HL-60 (cell line): ENCODE results near the gene LRFN4.

Experiments
- TF ChIP-seq, protein P1 (sequence below): IDR thresholded peaks from 2 replicates; pipeline ENCODE4 v1.6.1; 2012; ENCODE audit warnings: low read depth; ENCODE audit not compliant: insufficient replicate concordance
- TF ChIP-seq, protein P2 (sequence below): IDR thresholded peaks from one replicate; pipeline ENCODE4 v1.5.1; 2011; ENCODE audit warnings: low read length, control low read depth, inconsistent platforms; ENCODE audit not compliant: insufficient read depth

DNA sequence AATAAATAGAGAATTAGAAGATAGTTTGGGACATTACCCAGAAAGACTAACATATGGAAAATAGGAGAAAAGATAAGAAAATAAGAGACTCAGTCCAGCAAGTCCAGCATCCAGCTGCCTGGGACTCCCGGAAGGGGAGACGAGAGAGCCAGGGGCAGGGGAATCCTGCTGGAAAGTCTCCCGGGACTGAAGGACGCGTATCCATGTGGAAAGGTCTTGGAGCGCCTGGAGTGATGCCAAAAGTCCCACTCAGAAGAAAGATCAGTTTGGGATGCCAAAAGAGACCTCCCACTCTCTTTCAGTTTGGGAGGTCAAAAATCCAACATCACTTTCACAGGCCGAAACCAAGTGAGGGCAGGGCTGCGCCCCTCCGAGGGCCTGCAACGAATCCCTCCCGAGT is 30.7 kb downstream of the LRFN4 start:
- TF ChIP-seq, protein P1, sequence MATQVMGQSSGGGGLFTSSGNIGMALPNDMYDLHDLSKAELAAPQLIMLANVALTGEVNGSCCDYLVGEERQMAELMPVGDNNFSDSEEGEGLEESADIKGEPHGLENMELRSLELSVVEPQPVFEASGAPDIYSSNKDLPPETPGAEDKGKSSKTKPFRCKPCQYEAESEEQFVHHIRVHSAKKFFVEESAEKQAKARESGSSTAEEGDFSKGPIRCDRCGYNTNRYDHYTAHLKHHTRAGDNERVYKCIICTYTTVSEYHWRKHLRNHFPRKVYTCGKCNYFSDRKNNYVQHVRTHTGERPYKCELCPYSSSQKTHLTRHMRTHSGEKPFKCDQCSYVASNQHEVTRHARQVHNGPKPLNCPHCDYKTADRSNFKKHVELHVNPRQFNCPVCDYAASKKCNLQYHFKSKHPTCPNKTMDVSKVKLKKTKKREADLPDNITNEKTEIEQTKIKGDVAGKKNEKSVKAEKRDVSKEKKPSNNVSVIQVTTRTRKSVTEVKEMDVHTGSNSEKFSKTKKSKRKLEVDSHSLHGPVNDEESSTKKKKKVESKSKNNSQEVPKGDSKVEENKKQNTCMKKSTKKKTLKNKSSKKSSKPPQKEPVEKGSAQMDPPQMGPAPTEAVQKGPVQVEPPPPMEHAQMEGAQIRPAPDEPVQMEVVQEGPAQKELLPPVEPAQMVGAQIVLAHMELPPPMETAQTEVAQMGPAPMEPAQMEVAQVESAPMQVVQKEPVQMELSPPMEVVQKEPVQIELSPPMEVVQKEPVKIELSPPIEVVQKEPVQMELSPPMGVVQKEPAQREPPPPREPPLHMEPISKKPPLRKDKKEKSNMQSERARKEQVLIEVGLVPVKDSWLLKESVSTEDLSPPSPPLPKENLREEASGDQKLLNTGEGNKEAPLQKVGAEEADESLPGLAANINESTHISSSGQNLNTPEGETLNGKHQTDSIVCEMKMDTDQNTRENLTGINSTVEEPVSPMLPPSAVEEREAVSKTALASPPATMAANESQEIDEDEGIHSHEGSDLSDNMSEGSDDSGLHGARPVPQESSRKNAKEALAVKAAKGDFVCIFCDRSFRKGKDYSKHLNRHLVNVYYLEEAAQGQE, result no peak
- TF ChIP-seq, protein P2, sequence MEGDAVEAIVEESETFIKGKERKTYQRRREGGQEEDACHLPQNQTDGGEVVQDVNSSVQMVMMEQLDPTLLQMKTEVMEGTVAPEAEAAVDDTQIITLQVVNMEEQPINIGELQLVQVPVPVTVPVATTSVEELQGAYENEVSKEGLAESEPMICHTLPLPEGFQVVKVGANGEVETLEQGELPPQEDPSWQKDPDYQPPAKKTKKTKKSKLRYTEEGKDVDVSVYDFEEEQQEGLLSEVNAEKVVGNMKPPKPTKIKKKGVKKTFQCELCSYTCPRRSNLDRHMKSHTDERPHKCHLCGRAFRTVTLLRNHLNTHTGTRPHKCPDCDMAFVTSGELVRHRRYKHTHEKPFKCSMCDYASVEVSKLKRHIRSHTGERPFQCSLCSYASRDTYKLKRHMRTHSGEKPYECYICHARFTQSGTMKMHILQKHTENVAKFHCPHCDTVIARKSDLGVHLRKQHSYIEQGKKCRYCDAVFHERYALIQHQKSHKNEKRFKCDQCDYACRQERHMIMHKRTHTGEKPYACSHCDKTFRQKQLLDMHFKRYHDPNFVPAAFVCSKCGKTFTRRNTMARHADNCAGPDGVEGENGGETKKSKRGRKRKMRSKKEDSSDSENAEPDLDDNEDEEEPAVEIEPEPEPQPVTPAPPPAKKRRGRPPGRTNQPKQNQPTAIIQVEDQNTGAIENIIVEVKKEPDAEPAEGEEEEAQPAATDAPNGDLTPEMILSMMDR, result no peak
